ENCODE data around the gene KCNQ4. TPM values are rescaled to one million over a fixed set of nuclear protein-coding genes. Genes with fewer than 3 reads are reported as not detected.

Gene KCNQ4
- total RNA-seq, 1 donor from 2014 or later, result 0.78 TPM

DNA sequence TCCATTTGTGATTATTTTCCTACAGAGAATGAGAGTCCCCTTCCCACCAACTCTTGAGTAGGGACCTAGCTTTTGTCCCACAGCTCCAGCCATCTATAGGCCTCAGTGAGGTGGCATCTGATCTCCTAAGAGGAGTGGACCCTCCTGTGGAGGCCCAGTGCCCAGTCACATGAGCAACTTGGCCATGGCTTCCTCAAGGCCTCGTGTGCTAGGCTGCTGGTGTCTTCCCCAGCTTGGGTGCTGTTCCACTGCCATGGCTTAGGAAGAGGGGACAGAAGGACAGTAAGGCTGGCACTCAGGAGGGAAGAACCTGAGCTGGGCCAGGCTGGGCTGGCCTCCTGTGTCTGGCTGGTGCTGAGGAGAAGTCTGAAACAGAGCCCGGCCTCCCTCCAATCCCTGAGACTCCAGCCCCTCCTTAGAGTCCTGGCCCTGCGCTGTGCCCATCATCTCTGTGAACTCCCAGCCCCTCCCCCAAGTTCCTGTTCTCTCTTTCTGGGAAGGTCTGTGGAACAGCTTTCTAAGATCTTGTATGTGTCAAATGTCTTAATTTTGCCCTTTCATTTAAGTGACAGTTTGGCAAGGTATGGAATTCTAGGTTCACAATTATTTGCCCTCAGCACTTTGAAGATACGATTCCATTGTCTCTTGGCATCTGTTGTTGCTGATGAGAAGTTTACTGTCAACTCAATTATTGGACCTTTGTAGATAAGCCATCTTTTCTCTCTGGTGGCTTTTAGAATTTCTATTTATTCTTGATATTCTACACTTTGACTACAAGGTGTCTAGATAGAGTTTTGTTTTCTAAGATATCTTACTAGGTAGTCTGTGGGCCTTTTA is 7.1 kb upstream of the KCNQ4 start:
- TF ChIP-seq, protein P1, sequence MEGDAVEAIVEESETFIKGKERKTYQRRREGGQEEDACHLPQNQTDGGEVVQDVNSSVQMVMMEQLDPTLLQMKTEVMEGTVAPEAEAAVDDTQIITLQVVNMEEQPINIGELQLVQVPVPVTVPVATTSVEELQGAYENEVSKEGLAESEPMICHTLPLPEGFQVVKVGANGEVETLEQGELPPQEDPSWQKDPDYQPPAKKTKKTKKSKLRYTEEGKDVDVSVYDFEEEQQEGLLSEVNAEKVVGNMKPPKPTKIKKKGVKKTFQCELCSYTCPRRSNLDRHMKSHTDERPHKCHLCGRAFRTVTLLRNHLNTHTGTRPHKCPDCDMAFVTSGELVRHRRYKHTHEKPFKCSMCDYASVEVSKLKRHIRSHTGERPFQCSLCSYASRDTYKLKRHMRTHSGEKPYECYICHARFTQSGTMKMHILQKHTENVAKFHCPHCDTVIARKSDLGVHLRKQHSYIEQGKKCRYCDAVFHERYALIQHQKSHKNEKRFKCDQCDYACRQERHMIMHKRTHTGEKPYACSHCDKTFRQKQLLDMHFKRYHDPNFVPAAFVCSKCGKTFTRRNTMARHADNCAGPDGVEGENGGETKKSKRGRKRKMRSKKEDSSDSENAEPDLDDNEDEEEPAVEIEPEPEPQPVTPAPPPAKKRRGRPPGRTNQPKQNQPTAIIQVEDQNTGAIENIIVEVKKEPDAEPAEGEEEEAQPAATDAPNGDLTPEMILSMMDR (IDR thresholded peaks at IDR 0.05; ENCODE audit: unreplicated experiment), result no peak
- H3K4me1 Mint-ChIP-seq, result peaks cover 5% of the 10 kb centered on the region
- peaks cover 35% of the 10 kb centered on the region for H3K36me3 Mint-ChIP-seq
- H3K4me3 Mint-ChIP-seq, result no peak overlapping the region
- peaks cover 7% of the 10 kb centered on the region for H3K27me3 Mint-ChIP-seq (ENCODE audit: low read depth)
- H3K9me3 Mint-ChIP-seq, result peaks cover 16% of the 10 kb centered on the region
- no peak overlapping the region for H3K27ac Mint-ChIP-seq
- DNase-seq (ENCODE audit: low spot score in 2 of 2, unreplicated experiment in 2 of 2), result no peak

DNA sequence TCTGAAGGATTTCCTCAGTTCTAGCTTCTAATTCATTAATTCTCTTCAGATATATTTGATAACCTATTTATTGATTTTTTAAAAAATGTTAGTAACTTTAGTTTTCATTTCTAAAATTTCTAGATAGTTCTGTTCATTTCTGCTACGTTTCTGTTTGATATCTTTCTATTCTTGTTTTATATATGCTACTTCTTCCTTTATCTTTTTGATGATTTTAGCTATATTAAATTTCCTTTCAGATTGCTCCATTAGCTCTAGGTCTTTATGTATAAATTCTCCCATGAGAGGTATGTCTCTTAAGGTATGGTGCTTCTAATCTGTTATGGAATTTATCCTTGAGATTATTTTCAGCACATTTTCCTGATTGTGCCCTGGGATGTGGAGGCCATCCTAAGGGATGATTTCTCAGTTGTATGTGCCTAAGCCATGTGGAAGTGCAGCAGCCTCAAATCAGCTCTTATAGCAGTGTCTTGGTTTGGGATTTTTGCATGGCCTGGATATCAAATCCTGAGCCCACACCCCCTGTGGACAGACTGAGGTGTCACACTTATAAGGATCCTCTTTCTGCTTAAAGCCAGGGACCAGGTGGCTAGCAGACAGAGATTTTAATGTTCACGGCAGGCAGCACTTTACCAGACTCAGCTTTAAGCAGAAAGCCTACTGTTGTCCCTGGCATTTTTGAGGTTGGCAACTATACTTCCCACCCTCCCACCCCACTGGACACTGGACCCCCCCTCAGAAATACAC is 6.2 kb upstream of the KCNQ4 start:
- H3K4me1 Mint-ChIP-seq, result peaks cover 7% of the 10 kb centered on the region
- no peak for DNase-seq (ENCODE audit: low spot score in 2 of 2, unreplicated experiment in 2 of 2)
- no peak overlapping the region for H3K4me3 Mint-ChIP-seq
- TF ChIP-seq, protein P1 (IDR thresholded peaks at IDR 0.05; ENCODE audit: unreplicated experiment), result peak; percentile 14
- peaks cover 16% of the 10 kb centered on the region for H3K9me3 Mint-ChIP-seq
- no peak overlapping the region for H3K27ac Mint-ChIP-seq
- peaks cover 35% of the 10 kb centered on the region for H3K36me3 Mint-ChIP-seq
- peaks cover 15% of the 10 kb centered on the region for H3K27me3 Mint-ChIP-seq (ENCODE audit: low read depth)

DNA sequence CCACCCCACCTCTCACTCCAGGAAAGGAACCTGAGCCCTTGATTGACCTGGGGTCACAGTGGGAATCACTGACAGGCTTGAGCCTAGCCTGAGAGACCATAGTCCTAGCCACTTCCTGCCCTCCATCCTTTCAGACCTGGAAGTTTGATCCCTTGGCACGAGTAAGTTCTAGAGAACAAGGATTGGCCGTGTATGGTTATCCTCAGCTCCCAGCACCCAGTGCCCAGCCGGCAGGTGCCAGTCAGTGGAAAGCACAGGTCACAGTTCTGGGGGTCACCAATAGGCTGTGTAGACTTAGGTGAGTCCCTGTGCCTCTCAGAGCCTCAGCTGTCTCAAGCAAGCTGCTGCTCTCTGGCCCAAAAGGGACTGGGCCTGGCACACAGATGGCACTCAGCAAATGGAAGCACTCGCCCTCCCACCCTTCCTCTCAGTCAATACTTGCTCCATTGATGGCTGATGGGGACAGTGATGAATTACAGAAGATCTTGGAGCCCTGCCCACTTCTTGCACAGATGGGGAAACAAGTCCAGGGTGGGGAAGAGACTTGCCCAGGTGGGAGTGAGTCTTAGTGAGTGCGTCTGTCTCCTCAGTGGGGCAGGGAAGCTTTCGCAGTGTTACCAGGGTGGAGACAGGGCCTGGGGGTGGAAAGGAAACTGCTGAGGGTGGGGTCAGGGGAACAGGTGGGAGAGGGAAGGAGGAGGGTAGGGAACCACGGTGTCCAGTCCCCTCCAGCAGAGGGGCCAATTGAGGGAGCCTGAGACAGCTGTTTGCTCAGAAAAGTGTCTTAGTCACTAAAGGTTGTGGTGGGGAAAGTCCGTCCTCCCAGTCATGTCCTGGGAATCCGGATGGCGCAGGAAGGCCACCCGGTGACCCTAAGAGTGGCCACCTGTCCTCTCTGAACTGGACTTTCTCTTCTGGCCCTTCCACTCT is 2.6 kb upstream of the KCNQ4 start:
- Mint-ChIP-seq H3K4me3 (no peak overlapping the region), H3K4me1 (peaks cover 20% of the 10 kb centered on the region), H3K27me3 (ENCODE audit: low read depth) (peaks cover 42% of the 10 kb centered on the region), H3K9me3 (peaks cover 16% of the 10 kb centered on the region), H3K27ac (no peak overlapping the region), H3K36me3 (peaks cover 23% of the 10 kb centered on the region)
- DNase-seq (ENCODE audit: low spot score in 2 of 2, unreplicated experiment in 2 of 2), result no peak
- TF ChIP-seq, protein P1 (IDR thresholded peaks at IDR 0.05; ENCODE audit: unreplicated experiment), result no peak

DNA sequence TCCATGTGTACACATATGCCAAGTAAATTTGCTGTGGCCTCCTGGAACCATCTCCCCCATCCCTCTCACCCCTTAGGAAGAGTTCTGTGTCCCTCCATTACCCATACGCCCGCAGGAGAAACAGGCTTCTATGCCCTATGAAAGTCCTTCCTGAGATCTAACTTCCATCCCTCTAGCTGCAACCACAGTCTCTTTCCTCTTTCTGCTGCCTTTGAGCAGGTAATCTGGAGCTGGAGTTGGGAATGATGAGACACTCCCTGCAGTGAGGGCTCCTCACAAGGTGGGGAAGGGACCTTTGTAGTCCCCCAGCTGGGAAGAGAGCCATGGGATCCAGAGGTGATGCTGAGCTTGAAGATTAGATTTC is 2.0 kb upstream of the KCNQ4 start:
- Mint-ChIP-seq H3K27me3 (ENCODE audit: low read depth) (peaks cover 42% of the 10 kb centered on the region), H3K4me1 (peaks cover 20% of the 10 kb centered on the region), H3K9me3 (peaks cover 9% of the 10 kb centered on the region), H3K4me3 (no peak overlapping the region), H3K36me3 (peaks cover 16% of the 10 kb centered on the region), H3K27ac (no peak overlapping the region)
- DNase-seq (ENCODE audit: low spot score in 2 of 2, unreplicated experiment in 2 of 2), result no peak
- TF ChIP-seq, protein P1 (IDR thresholded peaks at IDR 0.05; ENCODE audit: unreplicated experiment), result no peak

DNA sequence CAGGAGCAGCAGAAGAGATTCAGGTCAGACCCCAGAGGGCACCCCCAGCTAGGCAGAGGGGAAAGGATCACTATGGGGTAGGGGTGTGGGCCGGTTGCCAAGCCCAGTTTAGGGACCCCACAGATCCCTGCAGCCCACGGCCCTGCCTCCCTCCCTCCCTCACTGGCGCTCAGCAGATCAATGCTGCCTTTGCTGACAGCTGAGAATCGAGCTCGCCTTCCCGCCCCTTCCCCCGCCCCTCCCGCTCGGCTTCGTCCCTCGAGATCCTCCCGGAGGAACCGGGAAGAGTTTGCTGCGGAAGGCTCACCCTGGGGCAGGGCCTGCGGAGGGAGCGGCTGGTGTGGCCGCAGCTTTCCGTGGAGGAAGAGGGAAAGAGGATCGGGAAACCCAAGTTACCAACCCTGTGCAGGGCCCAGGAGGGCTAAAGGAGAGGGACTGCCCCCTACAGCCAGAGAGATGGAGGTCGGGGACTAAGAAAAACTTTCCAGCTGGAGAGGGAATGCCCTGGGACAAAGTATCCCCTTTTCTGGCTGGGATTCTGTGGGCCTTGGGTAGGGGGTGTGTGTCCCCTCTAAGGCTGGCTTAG is 1.1 kb upstream of the KCNQ4 start:
- Mint-ChIP-seq H3K9me3 (peaks cover under 1% of the 10 kb centered on the region), H3K27ac (no peak overlapping the region), H3K36me3 (peaks cover 8% of the 10 kb centered on the region), H3K4me3 (peak overlapping the region; percentile 69), H3K4me1 (peaks cover 21% of the 10 kb centered on the region), H3K27me3 (ENCODE audit: low read depth) (peaks cover 42% of the 10 kb centered on the region)
- TF ChIP-seq, protein P1 (IDR thresholded peaks at IDR 0.05; ENCODE audit: unreplicated experiment), result no peak
- no peak for DNase-seq (ENCODE audit: low spot score in 2 of 2, unreplicated experiment in 2 of 2)

Data from mesothelial cell of epicardium (in vitro differentiated cells).